D721Med (cell line): ENCODE results near the gene GORASP1.
A peak's percentile ranks its signal among the peaks of the same experiment; 100 is the strongest.

Experiments
- DNase-seq: peaks from one replicate; pipeline ENCODE4 v3.0.0; 2011; ENCODE audit warnings: low spot score; ENCODE audit not compliant: insufficient read length
- FAIRE-seq: peaks from 2 replicates; lab custom pipeline; 2011; peaks lifted over from hg19 to GRCh38; lab: Jason Lieb, UNC
- CTCF ChIP-seq: IDR thresholded peaks from 2 replicates; pipeline ENCODE4 v1.5.1; 2012; ENCODE audit warnings: mild to moderate bottlenecking, control low read depth; ENCODE audit not compliant: insufficient read depth; ENCODE audit errors: missing control alignments

Gene GORASP1

GRCh38 chr3:39107388-39108199, at the start of gene GORASP1, which contains the start of gene TTC21A:
GORASP1 (minus strand) TSS chr3:39107627; CDS start chr3:39107541, 86 bp downstream.
TTC21A (plus strand) TSS chr3:39107680; CDS start chr3:39107838, 158 bp downstream.
- peak; percentile 95 for DNase-seq
- TF ChIP-seq CTCF = no peak
- FAIRE-seq = no peak

- no peak for TF ChIP-seq CTCF
- DNase-seq = no peak
- FAIRE-seq = no peak
Observed at GRCh38 chr3:39156421-39156820, 49.0 kb upstream of the GORASP1 start.

DNA sequence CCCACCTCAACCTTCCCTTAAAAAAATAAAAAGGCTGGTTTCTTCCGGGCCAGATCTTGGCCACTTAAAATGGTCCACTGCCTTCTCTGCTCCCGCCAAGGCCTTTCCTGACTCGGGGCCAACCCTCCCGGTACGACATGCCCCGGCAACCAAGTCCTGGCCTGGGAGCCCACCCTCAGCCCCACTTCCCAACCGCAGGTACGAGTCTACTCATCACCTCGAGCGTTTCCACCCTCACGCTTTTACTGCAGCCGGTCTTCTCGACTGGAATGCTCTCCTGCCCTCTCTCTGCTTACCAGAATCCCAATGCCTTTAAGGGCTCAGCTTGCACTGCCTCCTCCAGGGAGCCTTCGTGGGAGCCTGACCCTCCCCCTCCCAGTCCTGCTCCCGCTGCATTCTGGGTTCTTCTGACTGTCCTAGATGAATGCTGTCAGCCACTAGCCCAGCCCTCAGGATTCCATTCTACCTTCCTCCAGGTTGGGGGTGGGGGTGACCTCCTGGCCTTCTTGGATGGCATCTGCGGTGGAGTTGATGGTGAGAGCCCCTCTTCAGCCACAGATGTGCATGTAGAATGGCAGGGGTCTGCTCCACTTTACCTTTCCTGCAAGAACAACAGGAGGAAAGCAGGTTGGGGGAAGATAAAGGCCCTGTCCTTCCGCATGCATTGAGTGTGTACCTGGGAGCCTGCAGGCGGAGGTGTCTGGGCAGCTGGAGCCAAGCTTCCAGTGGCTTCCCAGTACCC, 47.0 kb upstream of the GORASP1 start:
- TF ChIP-seq CTCF = no peak
- DNase-seq (no peak), FAIRE-seq (no peak)

GRCh38 chr3:39153977-39154279, 46.5 kb upstream of the GORASP1 start:
- DNase-seq (no peak), FAIRE-seq (no peak)
- TF ChIP-seq CTCF = no peak

DNA sequence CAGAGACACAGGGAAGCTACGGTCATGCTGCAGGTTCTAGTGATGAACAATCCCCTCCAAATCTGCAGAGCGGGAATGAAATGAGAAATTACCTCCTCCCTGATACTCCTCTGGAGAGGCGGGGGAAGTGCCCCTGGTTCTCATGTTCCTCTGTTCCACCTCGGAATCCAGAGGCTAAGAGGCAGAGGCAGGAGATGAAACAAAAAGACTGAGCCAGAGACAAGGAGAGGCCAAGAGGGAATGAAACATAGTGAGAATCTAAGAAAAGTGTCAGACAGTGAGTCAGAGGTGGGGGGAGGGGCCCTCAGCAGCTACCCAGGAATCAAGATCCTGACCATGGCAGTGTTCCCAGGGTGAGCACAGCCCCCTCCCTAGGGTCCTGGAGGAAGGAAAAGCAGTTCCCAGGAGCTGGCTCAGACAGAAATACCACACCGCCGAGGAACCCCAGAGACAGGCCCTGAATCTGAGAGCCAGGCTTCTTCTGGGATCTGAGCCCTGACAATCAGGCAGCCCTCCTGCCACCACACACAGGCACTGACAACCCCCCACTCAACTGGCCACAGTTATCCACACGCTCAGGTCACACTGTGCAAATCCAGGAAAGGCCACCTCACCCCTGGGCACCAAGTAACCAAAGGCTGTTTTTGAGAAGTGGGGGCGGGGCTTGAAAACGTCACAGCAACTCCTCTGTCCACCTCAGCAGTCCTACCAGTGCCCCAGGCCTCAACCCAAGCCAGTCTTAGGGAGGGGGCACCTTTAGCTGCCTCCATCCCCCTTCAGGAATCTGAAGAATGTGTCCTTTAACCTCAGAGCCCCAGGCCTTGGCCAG, 43.6 kb upstream of the GORASP1 start:
- FAIRE-seq (no peak), DNase-seq (no peak)
- no peak for TF ChIP-seq CTCF

DNA sequence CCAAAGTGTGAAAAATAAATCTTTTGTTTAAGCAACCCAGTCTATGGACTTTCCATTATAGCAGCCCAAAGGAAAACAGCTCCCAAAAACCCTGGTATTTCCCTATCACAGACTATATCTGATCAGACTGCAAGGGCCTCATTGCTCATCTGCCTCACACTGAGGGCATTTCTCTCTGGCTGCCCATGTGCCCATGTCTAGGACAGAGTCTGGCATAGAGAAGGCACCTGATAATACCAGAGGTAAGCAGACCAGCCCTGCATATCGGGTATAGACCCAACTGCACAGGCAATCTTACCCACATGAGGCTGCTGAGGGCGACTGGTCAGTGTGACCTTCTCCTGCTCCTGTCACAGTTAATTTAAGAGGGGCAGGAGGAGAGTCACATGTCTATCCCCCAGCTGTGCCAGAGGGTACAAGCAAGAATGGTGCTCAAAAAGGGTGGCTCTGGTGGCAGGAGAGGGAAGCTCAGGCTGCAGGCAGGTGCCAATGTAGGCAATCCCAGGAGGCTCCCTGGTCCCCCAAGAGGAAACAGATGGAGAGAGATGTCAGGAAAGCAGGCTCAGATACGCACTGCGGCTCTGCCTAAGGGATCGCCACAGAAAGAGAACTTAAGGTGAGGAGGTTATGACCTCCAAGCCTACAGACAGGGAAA, 42.8 kb upstream of the GORASP1 start:
- DNase-seq (no peak), FAIRE-seq (no peak)
- no peak for TF ChIP-seq CTCF
